Testis (tissue), 5 donors: ENCODE measurements around the gene SLC7A9. TPM values are rescaled to one million over a fixed set of nuclear protein-coding genes. Genes with fewer than 3 reads are reported as not detected.

Experiments used
- DNase-seq: peaks from one replicate; pipeline ENCODE4 v3.0.0-alpha.2; 2019
- H3K27ac ChIP-seq, 2 donors: fragments of 200-600 bp; sonication (generic); one replicate each; pipeline ENCODE4 v1.5.1; 2019
- H3K27me3 ChIP-seq: fragments of 200-600 bp; sonication (generic); one replicate; pipeline ENCODE4 v1.5.1; 2019
- H3K36me3 ChIP-seq: fragments of 200-600 bp; sonication (generic); one replicate; pipeline ENCODE4 v1.5.1; 2017; ENCODE audit warnings: low read depth; ENCODE audit errors: missing control alignments
- H3K4me1 ChIP-seq: fragments of 200-600 bp; sonication (generic); one replicate; pipeline ENCODE4 v1.5.1; 2019
- H3K4me3 ChIP-seq, 2 donors: fragments of 200-600 bp; sonication (generic); one replicate each; pipeline ENCODE4 v1.5.1; 2017 to 2019
- H3K9me3 ChIP-seq: fragments of 200-600 bp; sonication (generic); one replicate; pipeline ENCODE4 v1.5.1; 2017
- POLR2A ChIP-seq: fragments of 450-650 bp; IDR thresholded peaks from one replicate; pipeline ENCODE4 v1.6.1; 2017; ENCODE audit warnings: antibody characterized with exemption, mild to moderate bottlenecking, moderate library complexity
- WGBS, 2 donors: methylation state at CpG; one replicate each; pipeline ENCODE4 v1.1.5; 2018; 5-methylcytosine and 5-hydroxymethylcytosine counted together
- intact Hi-C: fragments of 100-400 bp; cut with DNase I; formaldehyde crosslinking; loops from one replicate; pipeline ENCODE4 v1.15.1; 2023; ENCODE audit warnings: low total_unique reads
- long read RNA-seq, 2 donors: transcript quantifications; one replicate each; lab custom pipeline, GENCODE V29; 2026
- polyA plus RNA-seq: library from polyadenylated mRNA; stranded (reverse); fragments of 350-450 nt; fragmentation: Illumina TruSeq; extraction: RNeasy Lipid Tissue Mini Kit (QIAGEN cat#74804); gene quantifications from one replicate; pipeline ENCODE4 v1.2.3, GENCODE V29; 2014; ENCODE audit warnings: low read depth, low replicate concordance; ENCODE audit not compliant: insufficient read depth
- total RNA-seq, 2 donors: library from RNA; depleted of rRNA; stranded (reverse); fragments of >200 nt; gene quantifications; one replicate each; pipeline ENCODE4 v1.2.3, GENCODE V29; 2016
- TF ChIP-seq, protein P1 (sequence below), 3 experiments: fragments of 450-650 bp in 2 of 3; fragments of 200-600 bp in 1 of 3; sonication (generic) in 1 of 3; IDR thresholded peaks; one replicate each; pipeline ENCODE4 v1.5.1; 2016 to 2019; ENCODE audit warnings: antibody characterized with exemption in 3 of 3, mild to moderate bottlenecking in 2 of 3, moderate library complexity in 1 of 3

The SLC7A9 gene
- total RNA-seq, result 1 to 10 TPM in 1 of 2 donors, under 1 TPM in 1; 0.79 to 1.6 TPM
- polyA plus RNA-seq, result 1.2 TPM
- long read RNA-seq, donor 1, result 0 reads
- long read RNA-seq, donor 2, result 0 reads

DNA sequence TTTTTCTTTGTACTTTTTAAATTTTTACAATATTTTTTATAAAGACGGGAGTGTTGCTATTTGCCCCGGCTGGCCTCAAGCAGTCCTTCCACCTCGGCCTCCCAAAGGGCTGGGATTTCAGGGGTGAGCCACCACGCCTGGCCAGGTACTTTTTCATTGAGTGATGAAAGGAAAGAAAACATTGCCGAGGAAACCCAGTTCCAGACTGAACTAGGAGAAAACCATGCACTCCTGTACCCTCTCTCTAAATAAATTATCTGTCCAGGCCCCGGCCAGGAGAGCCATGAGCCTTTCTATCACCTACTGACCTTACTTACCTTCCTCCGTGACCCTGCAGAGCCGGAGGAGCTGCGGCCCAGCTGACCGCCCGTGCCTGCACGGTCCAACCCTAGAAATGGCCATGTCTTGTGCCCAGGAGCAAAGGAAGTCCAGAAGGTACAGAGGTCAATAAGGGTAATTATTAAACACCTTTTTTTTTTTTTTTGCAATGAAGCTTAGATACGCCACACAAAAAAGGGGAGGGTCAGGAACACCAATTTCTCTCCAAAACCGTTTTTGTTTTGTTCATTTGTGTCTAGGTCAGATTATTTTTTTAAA, at the start of gene SLC7A9:
SLC7A9 (minus strand) TSS at position 399 of the 597 bp plus-strand sequence. CDS start 1,233 bp downstream, outside the sequence.
- intact Hi-C loops, result no loop called here
- no peak within 1 kb of the TSS for H3K27ac ChIP-seq
- H3K36me3 ChIP-seq, result no peaks in the 10 kb centered on the region
- 75 to 78% methylated on average over 14 of the region's 14 CpGs for WGBS, 2 donors
- H3K9me3 ChIP-seq, result no peaks in the 10 kb centered on the region
- no peak for DNase-seq
- no peak within 1 kb of the TSS for H3K4me3 ChIP-seq
- no peak for TF ChIP-seq POLR2A
- TF ChIP-seq, protein P1, sequence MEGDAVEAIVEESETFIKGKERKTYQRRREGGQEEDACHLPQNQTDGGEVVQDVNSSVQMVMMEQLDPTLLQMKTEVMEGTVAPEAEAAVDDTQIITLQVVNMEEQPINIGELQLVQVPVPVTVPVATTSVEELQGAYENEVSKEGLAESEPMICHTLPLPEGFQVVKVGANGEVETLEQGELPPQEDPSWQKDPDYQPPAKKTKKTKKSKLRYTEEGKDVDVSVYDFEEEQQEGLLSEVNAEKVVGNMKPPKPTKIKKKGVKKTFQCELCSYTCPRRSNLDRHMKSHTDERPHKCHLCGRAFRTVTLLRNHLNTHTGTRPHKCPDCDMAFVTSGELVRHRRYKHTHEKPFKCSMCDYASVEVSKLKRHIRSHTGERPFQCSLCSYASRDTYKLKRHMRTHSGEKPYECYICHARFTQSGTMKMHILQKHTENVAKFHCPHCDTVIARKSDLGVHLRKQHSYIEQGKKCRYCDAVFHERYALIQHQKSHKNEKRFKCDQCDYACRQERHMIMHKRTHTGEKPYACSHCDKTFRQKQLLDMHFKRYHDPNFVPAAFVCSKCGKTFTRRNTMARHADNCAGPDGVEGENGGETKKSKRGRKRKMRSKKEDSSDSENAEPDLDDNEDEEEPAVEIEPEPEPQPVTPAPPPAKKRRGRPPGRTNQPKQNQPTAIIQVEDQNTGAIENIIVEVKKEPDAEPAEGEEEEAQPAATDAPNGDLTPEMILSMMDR (IDR thresholded peaks at IDR 0.05), result no peak
- no peaks in the 10 kb centered on the region for H3K4me1 ChIP-seq
- no peaks in the 10 kb centered on the region for H3K27me3 ChIP-seq

DNA sequence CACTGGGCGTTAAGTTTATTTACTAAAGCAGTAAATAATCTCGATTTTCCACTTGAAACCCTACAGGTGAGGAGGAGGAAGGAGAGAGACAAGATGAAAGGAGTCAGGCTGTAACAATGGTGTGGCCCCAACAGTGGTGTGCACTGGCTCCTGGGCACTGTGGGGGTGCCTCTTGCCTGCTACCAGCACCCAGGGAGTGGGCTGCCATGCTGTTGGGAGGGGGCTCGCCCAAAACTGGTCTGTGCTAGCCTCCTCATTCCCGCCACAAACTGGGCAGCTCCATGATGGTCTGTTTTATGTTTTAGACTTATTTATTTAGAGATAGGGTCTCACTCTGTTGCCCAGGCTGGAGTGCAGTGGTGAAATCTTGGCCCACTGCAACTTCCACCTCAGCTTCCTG, 49.8 kb upstream of the SLC7A9 start:
- intact Hi-C loops, result no loop called here
- H3K27me3 ChIP-seq, result no peaks in the 10 kb centered on the region
- no peaks in the 10 kb centered on the region for H3K36me3 ChIP-seq
- no peak for TF ChIP-seq POLR2A
- TF ChIP-seq, protein P1 (IDR thresholded peaks at IDR 0.05), result no peak
- DNase-seq, result no peak
- no peak overlapping the region for H3K27ac ChIP-seq
- WGBS, 2 donors, result 91% methylated on average over 4 of the region's 4 CpGs
- no peaks in the 10 kb centered on the region for H3K9me3 ChIP-seq
- no peak overlapping the region for H3K4me3 ChIP-seq
- H3K4me1 ChIP-seq, result no peaks in the 10 kb centered on the region

DNA sequence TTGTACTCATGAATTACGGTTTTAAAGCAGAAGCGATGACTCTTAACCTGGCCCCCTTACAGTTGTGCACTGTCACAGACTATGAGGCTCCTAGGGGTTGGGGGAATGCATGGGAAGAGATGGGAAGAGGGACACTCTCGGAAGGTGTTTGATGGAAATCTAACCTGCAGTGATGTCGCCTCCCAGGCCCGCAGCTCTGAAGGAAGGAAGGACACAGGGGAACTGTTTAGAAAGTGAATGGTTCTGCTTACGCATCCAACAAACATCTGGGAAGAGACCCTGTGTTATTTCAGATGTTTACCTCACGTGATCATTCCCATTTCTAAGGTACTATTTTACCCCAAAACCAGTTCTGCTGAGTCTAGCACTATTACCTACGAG, 48.0 kb upstream of the SLC7A9 start:
- H3K36me3 ChIP-seq, result no peaks in the 10 kb centered on the region
- no peaks in the 10 kb centered on the region for H3K9me3 ChIP-seq
- WGBS, 2 donors, result 92% methylated on average over 8 of the region's 8 CpGs
- H3K27me3 ChIP-seq, result no peaks in the 10 kb centered on the region
- DNase-seq, result no peak
- no peaks in the 10 kb centered on the region for H3K4me1 ChIP-seq
- no peak overlapping the region for H3K27ac ChIP-seq
- TF ChIP-seq POLR2A, result no peak
- TF ChIP-seq, protein P1 (IDR thresholded peaks at IDR 0.05), result no peak
- H3K4me3 ChIP-seq, result no peak overlapping the region
- intact Hi-C loops, result no loop called here

DNA sequence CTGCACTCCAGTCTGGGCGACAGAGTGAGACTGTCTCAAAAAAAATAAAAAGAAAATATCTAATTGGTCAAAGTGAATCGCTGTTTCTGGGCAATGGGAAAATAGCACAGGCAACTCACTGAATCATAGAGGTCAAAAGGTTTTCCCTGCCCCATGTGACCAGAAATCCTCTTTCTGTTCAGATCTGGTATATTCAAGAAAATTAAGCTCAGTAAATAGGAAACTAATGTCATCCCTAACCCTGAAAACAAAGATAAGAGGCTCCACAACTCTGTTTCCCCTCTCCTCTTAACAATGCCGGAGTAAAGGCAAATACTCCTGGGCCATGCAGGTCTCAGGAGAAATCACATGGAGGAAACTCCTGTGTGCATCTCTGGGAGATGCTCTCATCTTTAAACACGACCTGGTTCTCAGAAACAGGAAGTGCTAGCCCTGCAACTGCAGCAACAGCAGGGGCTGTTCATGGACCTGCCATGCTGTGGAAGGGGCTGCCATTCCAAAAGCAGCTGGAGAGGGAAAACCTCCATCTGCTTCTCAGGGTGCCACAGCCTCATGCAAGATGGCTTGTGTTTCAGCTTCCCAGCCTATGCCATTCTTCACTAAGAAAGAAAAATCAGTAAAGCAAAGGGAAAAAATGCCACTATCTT, 47.5 kb upstream of the SLC7A9 start:
- no peak for TF ChIP-seq POLR2A
- TF ChIP-seq, protein P1 (IDR thresholded peaks at IDR 0.05), result no peak
- H3K4me1 ChIP-seq, result no peaks in the 10 kb centered on the region
- intact Hi-C loops, result no loop called here
- 54 to 60% methylated on average over 4 of the region's 4 CpGs for WGBS, 2 donors
- H3K4me3 ChIP-seq, result no peak overlapping the region
- H3K27ac ChIP-seq, result no peak overlapping the region
- no peaks in the 10 kb centered on the region for H3K27me3 ChIP-seq
- no peaks in the 10 kb centered on the region for H3K9me3 ChIP-seq
- DNase-seq, result no peak
- no peaks in the 10 kb centered on the region for H3K36me3 ChIP-seq
